Measurements from ENCODE around the gene TUBGCP6.

Gene TUBGCP6

GRCh38 chr22:50244420-50245213 is at the start of gene TUBGCP6:
TUBGCP6 (minus strand) TSS chr22:50245023; CDS start chr22:50244459, 564 bp downstream.
- H3K9me3 ChIP-seq (ENCODE audit: control insufficient read depth in 5 of 5, low read length in 5 of 5) = no peaks in the 10 kb centered on the region
- peaks cover 5 to 63% (median 50%) of the 10 kb centered on the region in 5 donors for H3K4me1 ChIP-seq (ENCODE audit: control insufficient read depth in 5 of 5, insufficient read depth in 5 of 5, low read length in 5 of 5)
- no peaks in the 10 kb centered on the region for H3K27me3 ChIP-seq (ENCODE audit: control insufficient read depth in 5 of 5, insufficient read depth in 4 of 5, low read length in 5 of 5)
- H3K27ac ChIP-seq (ENCODE audit: low read depth, low read length) = peak within 1 kb of the TSS; percentile 93
- H3K4me3 ChIP-seq (ENCODE audit: low read depth in 1 of 5, low read length in 5 of 5) = peak within 1 kb of the TSS; percentile 90 to 99 (median 95)
- peak within 1 kb of the TSS; percentile 81 to 99 (median 96) for H3K9ac ChIP-seq (ENCODE audit: low read length in 5 of 5)
- H3K36me3 ChIP-seq (ENCODE audit: control insufficient read depth in 5 of 5, insufficient read depth in 5 of 5, low read length in 5 of 5) = peaks cover 0 to 27% (median 22%) of the 10 kb centered on the region in 5 donors

GRCh38 chr22:50294319-50294656 is 49.5 kb upstream of the TUBGCP6 start:
- Histone ChIP-seq H3K27ac (ENCODE audit: low read depth, low read length) (peak overlapping the region; percentile 86), H3K4me1 (ENCODE audit: control insufficient read depth in 5 of 5, insufficient read depth in 5 of 5, low read length in 5 of 5) (peaks cover 2 to 54% (median 44%) of the 10 kb centered on the region in 5 donors)

GRCh38 chr22:50293441-50294318 is 48.9 kb upstream of the TUBGCP6 start:
- Histone ChIP-seq H3K9ac (ENCODE audit: low read length in 5 of 5) (peak overlapping the region in 4 of 5 donors; percentile 1 to 77 (median 54)), H3K36me3 (ENCODE audit: control insufficient read depth in 5 of 5, insufficient read depth in 5 of 5, low read length in 5 of 5) (peaks cover 0 to 29% (median 23%) of the 10 kb centered on the region in 5 donors), H3K27me3 (ENCODE audit: control insufficient read depth in 5 of 5, insufficient read depth in 4 of 5, low read length in 5 of 5) (no peaks in the 10 kb centered on the region), H3K4me3 (ENCODE audit: low read depth in 1 of 5, low read length in 5 of 5) (peak overlapping the region in 3 of 5 donors; percentile 22 to 58 (median 54)), H3K4me1 (ENCODE audit: control insufficient read depth in 5 of 5, insufficient read depth in 5 of 5, low read length in 5 of 5) (peaks cover 2 to 50% (median 40%) of the 10 kb centered on the region in 5 donors), H3K27ac (ENCODE audit: low read depth, low read length) (peak overlapping the region; percentile 86), H3K9me3 (ENCODE audit: control insufficient read depth in 5 of 5, low read length in 5 of 5) (no peaks in the 10 kb centered on the region)

More at GRCh38 chr22:50294319-50294656, 49.5 kb upstream of the TUBGCP6 start:
- peak overlapping the region in 3 of 5 donors; percentile 6 to 58 (median 22) for H3K4me3 ChIP-seq (ENCODE audit: low read depth in 1 of 5, low read length in 5 of 5)
- no peaks in the 10 kb centered on the region for H3K27me3 ChIP-seq (ENCODE audit: control insufficient read depth in 5 of 5, insufficient read depth in 4 of 5, low read length in 5 of 5)
- H3K9me3 ChIP-seq (ENCODE audit: control insufficient read depth in 5 of 5, low read length in 5 of 5) = no peaks in the 10 kb centered on the region
- H3K36me3 ChIP-seq (ENCODE audit: control insufficient read depth in 5 of 5, insufficient read depth in 5 of 5, low read length in 5 of 5) = peaks cover 0 to 23% (median 16%) of the 10 kb centered on the region in 5 donors
- H3K9ac ChIP-seq (ENCODE audit: low read length in 5 of 5) = peak overlapping the region in 3 of 5 donors; percentile 26 to 77 (median 61)

DNA sequence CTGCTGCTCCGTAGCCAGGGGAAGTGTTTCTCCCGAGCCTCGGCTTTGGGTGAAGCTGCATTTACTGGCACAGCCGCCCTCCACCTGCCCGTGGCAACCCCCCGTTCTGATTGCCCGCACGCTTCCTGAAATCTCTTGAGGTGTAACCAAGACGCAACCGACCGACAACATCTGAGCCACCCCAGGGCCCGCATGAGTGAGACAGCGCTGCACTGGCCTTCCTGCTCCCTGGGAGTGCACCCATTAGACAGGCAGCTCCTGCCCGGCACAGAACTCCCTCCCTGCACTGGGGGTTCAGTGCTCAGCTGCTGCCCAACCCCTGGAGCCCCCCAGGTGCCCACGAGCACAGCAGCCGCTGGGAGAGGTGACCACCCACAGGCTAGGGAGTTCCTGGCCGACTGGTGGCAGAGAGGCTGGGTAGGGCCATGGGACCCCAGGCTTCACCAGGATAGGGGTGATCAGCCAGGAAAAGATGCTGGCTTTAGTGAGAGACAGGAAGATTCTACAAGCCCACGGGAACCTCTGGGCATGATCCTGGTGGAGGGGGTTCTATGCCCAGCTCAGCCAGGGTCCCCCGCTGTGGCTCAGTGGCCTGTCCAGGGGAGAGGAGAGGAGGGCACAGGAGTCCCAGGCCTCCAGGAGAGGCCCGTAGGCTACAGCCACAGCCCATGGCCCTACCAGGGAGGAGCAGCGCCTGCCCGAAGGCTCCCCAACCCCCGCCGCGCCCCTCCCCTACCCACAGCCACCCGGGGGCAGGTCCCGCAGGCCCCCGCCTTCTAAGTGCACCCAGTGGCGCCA is 48.0 kb upstream of the TUBGCP6 start:
- no peaks in the 10 kb centered on the region for H3K9me3 ChIP-seq (ENCODE audit: control insufficient read depth in 5 of 5, low read length in 5 of 5)
- H3K27ac ChIP-seq (ENCODE audit: low read depth, low read length) = peak overlapping the region; percentile 86
- H3K27me3 ChIP-seq (ENCODE audit: control insufficient read depth in 5 of 5, insufficient read depth in 4 of 5, low read length in 5 of 5) = no peaks in the 10 kb centered on the region
- H3K4me3 ChIP-seq (ENCODE audit: low read depth in 1 of 5, low read length in 5 of 5) = peak overlapping the region in 3 of 5 donors; percentile 17 to 58 (median 54)
- H3K4me1 ChIP-seq (ENCODE audit: control insufficient read depth in 5 of 5, insufficient read depth in 5 of 5, low read length in 5 of 5) = peaks cover 2 to 49% (median 40%) of the 10 kb centered on the region in 5 donors
- H3K36me3 ChIP-seq (ENCODE audit: control insufficient read depth in 5 of 5, insufficient read depth in 5 of 5, low read length in 5 of 5) = peaks cover 0 to 38% (median 31%) of the 10 kb centered on the region in 5 donors
- H3K9ac ChIP-seq (ENCODE audit: low read length in 5 of 5) = peak overlapping the region in 3 of 5 donors; percentile 40 to 73 (median 64)

DNA sequence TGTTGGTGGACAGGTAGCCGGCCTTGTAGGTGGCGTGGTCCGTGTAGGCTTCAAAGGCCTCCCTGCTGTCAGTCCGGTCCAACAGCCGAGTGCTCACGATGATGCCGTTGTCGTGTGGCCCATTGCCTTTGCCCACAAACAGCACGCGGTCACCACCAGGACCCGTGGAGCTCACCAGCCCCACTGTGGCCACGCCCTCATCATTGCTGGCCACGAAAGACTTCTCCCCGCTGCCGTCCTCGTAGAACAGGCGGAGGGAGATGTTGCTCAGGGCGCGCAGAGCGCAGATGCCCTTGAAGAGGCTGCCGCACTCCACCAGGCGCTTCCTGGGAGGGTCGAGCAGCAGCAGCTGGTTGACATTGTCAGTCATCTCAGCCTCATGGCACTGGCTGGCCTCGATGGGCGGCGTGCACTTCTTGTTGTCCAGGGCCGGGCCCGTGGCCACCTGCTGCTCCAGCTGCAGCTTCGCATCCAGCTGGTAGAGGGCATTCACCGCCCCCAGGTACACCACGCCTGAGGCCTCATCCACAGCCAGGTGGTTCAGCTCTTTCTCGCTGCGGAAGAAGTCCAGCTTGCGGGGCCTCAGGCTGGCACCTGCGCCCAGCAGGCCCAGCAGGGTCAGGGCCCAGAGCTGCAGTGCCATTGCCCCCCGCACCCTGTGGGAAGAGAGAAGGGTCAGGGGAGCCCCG is 45.3 kb upstream of the TUBGCP6 start:
- no peaks in the 10 kb centered on the region for H3K27me3 ChIP-seq (ENCODE audit: control insufficient read depth in 5 of 5, insufficient read depth in 4 of 5, low read length in 5 of 5)
- no peak overlapping the region for H3K4me3 ChIP-seq (ENCODE audit: low read depth in 1 of 5, low read length in 5 of 5)
- H3K9me3 ChIP-seq (ENCODE audit: control insufficient read depth in 5 of 5, low read length in 5 of 5) = no peaks in the 10 kb centered on the region
- H3K4me1 ChIP-seq (ENCODE audit: control insufficient read depth in 5 of 5, insufficient read depth in 5 of 5, low read length in 5 of 5) = peaks cover 2 to 33% (median 26%) of the 10 kb centered on the region in 5 donors
- H3K36me3 ChIP-seq (ENCODE audit: control insufficient read depth in 5 of 5, insufficient read depth in 5 of 5, low read length in 5 of 5) = peaks cover 0 to 61% (median 51%) of the 10 kb centered on the region in 5 donors
- H3K9ac ChIP-seq (ENCODE audit: low read length in 5 of 5) = no peak overlapping the region
- H3K27ac ChIP-seq (ENCODE audit: low read depth, low read length) = no peak overlapping the region

DNA sequence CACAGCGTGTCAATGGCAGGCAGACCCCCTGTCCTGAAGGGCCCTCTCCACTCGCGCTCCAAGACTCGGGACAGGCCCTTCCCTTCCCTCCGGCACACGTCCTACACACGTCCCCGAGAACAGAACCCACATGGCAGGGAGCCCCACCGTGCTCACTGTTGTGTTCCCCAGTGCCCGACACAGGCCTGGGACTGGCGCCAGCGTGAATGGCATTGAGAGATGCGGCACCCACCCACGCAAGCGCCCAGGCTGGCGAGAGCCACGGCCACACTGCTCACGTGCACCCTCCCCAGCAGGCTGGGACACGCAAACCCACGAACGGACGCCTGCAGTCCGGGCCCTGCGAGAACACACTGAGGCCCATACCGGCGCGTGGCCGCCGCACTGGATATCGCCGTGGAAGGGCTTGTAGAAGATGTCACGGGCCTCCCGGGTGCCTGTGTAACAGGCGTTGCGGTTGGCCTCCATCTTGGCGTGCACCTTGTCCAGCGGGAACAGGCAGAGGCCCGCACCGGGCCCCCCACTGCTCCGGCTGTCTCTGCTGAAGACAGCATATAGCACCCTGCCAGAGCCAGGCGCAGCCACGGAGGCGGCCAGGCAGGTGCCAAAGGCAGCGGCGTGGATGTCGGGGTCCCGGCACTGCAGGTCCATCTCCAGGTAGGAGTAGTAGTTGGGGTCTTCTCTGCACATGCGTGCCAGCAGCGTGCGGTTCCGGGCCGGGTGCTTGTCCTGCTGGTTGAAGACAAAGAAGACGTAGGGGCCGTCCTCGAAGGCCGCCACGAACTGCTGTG is 44.5 kb upstream of the TUBGCP6 start:
- Histone ChIP-seq H3K4me3 (ENCODE audit: low read depth in 1 of 5, low read length in 5 of 5) (no peak overlapping the region), H3K9ac (ENCODE audit: low read length in 5 of 5) (no peak overlapping the region)

GRCh38 chr22:50287731-50288130 is 42.9 kb upstream of the TUBGCP6 start:
- Histone ChIP-seq H3K27me3 (ENCODE audit: control insufficient read depth in 5 of 5, insufficient read depth in 4 of 5, low read length in 5 of 5) (no peaks in the 10 kb centered on the region), H3K36me3 (ENCODE audit: control insufficient read depth in 5 of 5, insufficient read depth in 5 of 5, low read length in 5 of 5) (peaks cover 0 to 83% (median 72%) of the 10 kb centered on the region in 5 donors), H3K27ac (ENCODE audit: low read depth, low read length) (no peak overlapping the region), H3K9ac (ENCODE audit: low read length in 5 of 5) (no peak overlapping the region), H3K4me3 (ENCODE audit: low read depth in 1 of 5, low read length in 5 of 5) (no peak overlapping the region), H3K9me3 (ENCODE audit: control insufficient read depth in 5 of 5, low read length in 5 of 5) (no peaks in the 10 kb centered on the region), H3K4me1 (ENCODE audit: control insufficient read depth in 5 of 5, insufficient read depth in 5 of 5, low read length in 5 of 5) (peaks cover 0 to 12% (median 6%) of the 10 kb centered on the region in 5 donors)

More for the DNA sequence above, 44.5 kb upstream of the TUBGCP6 start:
- Histone ChIP-seq H3K27ac (ENCODE audit: low read depth, low read length) (no peak overlapping the region), H3K9me3 (ENCODE audit: control insufficient read depth in 5 of 5, low read length in 5 of 5) (no peaks in the 10 kb centered on the region), H3K36me3 (ENCODE audit: control insufficient read depth in 5 of 5, insufficient read depth in 5 of 5, low read length in 5 of 5) (peaks cover 0 to 68% (median 57%) of the 10 kb centered on the region in 5 donors), H3K27me3 (ENCODE audit: control insufficient read depth in 5 of 5, insufficient read depth in 4 of 5, low read length in 5 of 5) (no peaks in the 10 kb centered on the region), H3K4me1 (ENCODE audit: control insufficient read depth in 5 of 5, insufficient read depth in 5 of 5, low read length in 5 of 5) (peaks cover under 1 to 28% (median 21%) of the 10 kb centered on the region in 5 donors)

DNA sequence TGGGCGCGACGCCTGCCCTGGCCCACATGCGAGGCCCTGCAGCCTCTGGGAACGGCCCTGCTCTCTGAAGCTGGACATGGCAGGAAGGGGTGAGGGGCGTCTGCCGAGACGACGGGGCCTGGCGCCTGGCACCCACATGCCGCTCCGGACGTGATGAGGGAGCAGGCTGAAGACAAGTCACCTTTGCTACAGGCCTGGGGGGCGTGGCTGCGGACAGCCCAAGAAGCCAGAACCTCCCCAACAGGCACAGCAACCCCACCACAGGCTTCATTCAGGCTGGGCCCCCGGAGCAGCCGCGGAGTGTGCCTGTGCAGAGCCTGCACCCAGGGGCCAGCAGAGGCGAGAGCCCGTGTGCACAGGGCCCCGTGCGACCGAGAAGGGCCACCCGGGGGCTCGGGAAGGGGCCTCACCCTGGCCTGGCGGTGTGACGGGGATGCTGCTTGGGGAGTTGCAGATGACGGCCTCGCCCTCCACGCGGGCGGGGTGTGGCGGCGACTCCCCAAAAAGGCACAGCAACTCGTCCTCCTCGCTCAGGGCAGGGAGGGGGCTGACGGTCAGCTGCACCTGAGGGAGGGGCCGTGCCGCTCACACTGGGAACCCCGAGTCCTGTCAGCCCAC is 42.0 kb upstream of the TUBGCP6 start:
- no peak overlapping the region for H3K4me3 ChIP-seq (ENCODE audit: low read depth in 1 of 5, low read length in 5 of 5)
- no peaks in the 10 kb centered on the region for H3K9me3 ChIP-seq (ENCODE audit: control insufficient read depth in 5 of 5, low read length in 5 of 5)
- H3K36me3 ChIP-seq (ENCODE audit: control insufficient read depth in 5 of 5, insufficient read depth in 5 of 5, low read length in 5 of 5) = peaks cover 0 to 92% (median 80%) of the 10 kb centered on the region in 5 donors
- H3K9ac ChIP-seq (ENCODE audit: low read length in 5 of 5) = no peak overlapping the region
- peaks cover 0 to 5% (median 0%) of the 10 kb centered on the region in 5 donors for H3K4me1 ChIP-seq (ENCODE audit: control insufficient read depth in 5 of 5, insufficient read depth in 5 of 5, low read length in 5 of 5)
- no peak overlapping the region for H3K27ac ChIP-seq (ENCODE audit: low read depth, low read length)
- H3K27me3 ChIP-seq (ENCODE audit: control insufficient read depth in 5 of 5, insufficient read depth in 4 of 5, low read length in 5 of 5) = no peaks in the 10 kb centered on the region
